ENCODE data around the gene TMEM229B.
A peak's percentile ranks its signal among the peaks of the same experiment; 100 is the strongest.
"Not testable (repeated sequence)": the region's sequence is repeated elsewhere in the genome, so short reads cannot be mapped to it uniquely, and the experiment has no call there.

Gene TMEM229B

GRCh38 chr14:67456732-67457131 lies 31.8 kb downstream of the TMEM229B start:
- no peak for DNase-seq (ENCODE audit: low read depth in 2 of 2)

GRCh38 chr14:67453575-67454300 lies 34.8 kb downstream of the TMEM229B start:
- no peak for DNase-seq (ENCODE audit: low read depth in 2 of 2)

GRCh38 chr14:67451667-67452066 lies 36.9 kb downstream of the TMEM229B start:
- not testable (repeated sequence) for DNase-seq (ENCODE audit: low read depth in 2 of 2)

DNA sequence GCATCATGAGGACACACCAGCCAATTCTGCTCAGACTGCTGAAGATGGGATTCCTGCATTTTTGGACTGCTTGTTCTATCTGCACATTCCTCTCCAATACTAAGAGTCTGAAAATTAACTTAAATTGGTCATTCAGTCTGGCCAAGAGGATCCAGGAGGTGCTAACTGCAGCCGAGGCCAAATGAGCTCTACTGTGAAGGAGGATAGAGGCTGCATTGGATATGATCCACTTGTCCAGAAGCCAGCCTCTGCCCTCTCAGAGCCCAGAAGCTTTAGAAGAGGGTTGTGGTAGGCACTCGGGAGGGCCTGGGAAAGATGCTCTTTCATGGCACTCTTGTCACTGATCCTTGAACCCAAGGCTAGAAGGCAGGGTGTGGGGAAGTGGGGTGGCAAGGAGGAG lies 39.4 kb downstream of the TMEM229B start:
- DNase-seq (ENCODE audit: low read depth in 2 of 2), result no peak

DNA sequence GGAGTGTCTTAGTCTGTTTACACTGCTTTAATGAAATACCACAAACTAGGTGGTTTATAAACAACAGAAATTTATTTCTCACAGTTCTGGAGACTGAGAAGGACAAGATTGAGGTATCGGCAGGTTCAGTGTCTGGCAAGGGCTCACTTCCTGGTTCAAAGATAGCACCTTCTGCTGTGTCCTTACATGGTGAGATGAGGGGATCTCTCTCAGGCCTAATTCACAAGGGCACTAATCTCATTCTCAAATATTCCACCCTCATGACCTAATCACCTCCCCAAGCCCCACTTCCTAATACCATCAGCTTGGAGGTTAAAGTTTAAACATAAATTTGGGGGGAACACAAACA lies 41.5 kb downstream of the TMEM229B start:
- DNase-seq (ENCODE audit: low read depth in 2 of 2), result no peak

GRCh38 chr14:67446371-67447032 lies 42.0 kb downstream of the TMEM229B start:
- DNase-seq (ENCODE audit: low read depth in 2 of 2), result no peak

DNA sequence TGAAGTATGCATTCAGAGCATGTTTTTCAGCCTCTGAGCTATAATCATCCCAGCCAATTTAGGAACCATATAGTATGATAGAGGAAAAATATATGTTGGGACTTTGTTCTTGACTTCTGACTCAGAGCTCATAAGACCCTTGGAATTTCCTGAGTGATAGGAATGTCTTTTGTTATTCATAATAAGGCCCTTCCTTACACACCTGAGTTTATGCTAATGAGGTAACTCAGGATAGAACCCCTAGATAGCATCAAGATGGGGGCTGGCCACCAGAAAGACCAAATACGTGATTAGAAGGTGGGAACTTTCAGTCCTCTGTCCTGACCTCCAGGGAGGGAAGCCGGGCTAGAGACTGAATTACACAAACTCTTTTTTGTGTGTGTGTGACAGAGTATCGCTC lies 44.1 kb downstream of the TMEM229B start:
- no peak for DNase-seq (ENCODE audit: low read depth in 2 of 2)

- no peak for DNase-seq (ENCODE audit: low read depth in 2 of 2)
Measured at GRCh38 chr14:67442139-67442906, 46.2 kb downstream of the TMEM229B start.

- DNase-seq (ENCODE audit: low read depth in 2 of 2), result no peak
Measured at GRCh38 chr14:67441672-67442071, 46.8 kb downstream of the TMEM229B start.

- no peak for DNase-seq (ENCODE audit: low read depth in 2 of 2)
Measured at GRCh38 chr14:67441256-67441655, 47.3 kb downstream of the TMEM229B start.

- DNase-seq (ENCODE audit: low read depth in 2 of 2), result no peak
Measured at GRCh38 chr14:67440513-67440912, 48.0 kb downstream of the TMEM229B start.

- DNase-seq (ENCODE audit: low read depth in 2 of 2), result no peak
Measured at GRCh38 chr14:67438969-67439368, 49.6 kb downstream of the TMEM229B start.

GRCh38 chr14:67436006-67436866 lies 52.3 kb downstream of the TMEM229B start:
- DNase-seq (ENCODE audit: low read depth in 2 of 2), result no peak

DNA sequence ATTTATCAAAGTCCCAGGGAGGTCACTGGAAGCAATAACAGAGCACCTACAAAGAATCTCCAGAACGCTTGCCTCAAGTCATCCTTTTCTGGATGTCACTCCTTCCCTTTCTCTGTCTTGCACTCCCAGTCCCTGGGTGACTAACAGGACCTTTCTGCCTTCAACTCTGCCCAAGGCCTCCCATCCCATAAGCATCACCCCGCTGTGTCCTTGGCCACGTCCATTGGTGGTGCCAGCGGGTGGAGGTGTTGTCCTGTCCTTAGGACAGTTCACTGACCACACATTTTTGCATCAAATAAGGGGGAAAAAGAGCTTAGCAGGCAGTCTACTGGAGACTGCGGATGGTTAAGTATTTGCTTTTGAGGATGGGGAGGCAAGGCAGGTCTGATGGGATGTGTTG lies 52.9 kb downstream of the TMEM229B start:
- no peak for DNase-seq (ENCODE audit: low read depth in 2 of 2)

DNA sequence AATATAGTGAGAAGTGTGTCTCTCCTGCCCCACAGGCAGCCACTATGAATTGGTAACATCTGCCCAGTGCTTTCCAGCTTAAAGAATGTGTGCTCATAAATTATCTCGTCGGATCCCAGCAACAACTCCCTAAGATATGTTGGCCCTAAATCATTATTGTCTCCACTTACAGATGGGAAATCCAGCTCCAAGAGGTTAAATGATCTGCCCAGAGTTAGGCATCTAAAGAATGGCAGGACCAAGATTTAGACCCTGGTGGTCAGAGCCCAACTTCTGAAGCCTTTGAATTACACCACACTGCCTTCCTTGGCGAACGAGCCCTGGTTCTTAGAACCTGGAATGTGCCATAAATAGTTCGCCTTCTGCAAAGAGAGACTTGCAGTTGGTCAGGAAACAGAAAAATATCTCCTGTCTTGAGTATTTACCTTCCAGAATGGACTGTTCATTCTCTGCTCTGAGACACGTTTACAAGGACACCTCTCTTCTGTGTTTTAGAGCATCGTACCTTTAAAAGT lies 56.4 kb downstream of the TMEM229B start:
- DNase-seq (ENCODE audit: low read depth in 2 of 2), result no peak

GRCh38 chr14:67429510-67430205 lies 58.9 kb downstream of the TMEM229B start:
- DNase-seq (ENCODE audit: low read depth in 2 of 2), result no peak

- no peak for DNase-seq (ENCODE audit: low read depth in 2 of 2)
Measured at GRCh38 chr14:67428501-67429031, 60.0 kb downstream of the TMEM229B start.

DNA sequence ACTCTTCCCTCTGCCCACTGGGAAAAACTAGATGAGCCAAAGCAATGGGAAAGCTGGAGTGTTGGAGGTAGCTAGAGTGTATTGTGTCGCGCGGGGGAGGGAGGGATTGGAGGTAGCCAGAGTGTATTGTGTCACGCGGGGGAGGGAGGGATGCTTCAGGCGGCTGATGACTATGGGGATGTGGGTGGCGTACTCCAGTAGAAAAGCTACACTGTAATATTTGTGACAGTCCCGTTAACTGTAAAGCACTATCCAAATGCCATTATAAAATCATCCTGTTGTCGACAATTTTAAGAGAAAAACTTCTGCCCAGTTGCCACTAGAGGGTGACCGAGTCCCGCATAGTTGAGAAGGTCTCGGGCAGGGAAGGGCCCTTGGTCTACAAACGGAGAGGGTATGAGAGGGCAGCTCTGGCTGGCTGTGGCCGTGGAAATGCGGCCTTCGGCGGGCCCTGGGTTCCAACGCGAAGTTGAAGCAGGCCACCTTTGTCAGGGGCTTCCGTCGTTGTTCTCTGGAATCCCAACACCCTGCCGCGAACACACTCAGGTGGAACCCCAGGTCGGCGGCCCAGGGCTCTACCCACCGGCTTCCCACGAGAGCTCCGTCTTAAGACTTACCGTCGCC lies 61.4 kb downstream of the TMEM229B start:
- peak; percentile 41 to 54 for DNase-seq (ENCODE audit: low read depth in 2 of 2)

DNA sequence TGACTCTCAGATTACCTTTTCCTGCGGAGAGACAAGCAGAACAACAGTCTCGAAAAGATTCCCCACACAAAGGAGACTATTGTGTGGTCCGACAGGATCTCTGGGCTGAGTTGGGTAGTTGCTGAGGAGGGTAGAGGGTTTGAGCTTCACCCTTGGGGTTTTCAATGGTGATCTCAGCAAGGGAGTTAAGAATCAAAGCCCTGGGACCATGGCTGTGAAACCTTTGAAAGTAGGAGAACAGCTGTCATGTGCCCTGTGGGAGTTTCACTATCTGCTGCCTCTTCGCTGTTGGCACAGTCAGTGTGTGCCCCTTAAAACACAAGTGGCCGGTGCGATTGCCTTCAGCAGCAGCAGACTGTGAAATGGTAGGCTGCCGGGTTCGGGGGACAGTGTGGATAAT lies 62.4 kb downstream of the TMEM229B start:
- DNase-seq (ENCODE audit: low read depth in 2 of 2), result no peak

DNA sequence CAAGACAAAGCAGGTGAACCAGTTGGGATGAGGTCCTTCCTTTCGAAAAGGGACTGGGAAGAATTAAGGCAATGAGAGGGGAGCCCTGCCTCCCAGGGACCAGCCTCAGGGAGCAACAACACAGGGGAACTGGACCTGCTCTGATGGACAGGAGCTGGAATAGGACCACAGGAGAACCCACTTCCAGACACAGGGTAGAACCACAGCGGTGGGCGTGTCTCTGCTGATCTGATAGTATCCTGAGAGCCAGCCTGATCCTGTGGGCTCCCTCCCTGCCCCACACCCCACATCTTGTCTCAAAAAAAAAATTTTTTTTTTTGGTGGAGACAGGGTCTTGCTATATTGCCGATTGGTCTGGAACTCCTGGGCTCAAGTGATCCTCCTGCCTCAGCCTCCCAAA lies 62.9 kb downstream of the TMEM229B start:
- no peak for DNase-seq (ENCODE audit: low read depth in 2 of 2)
